22Rv1 (cell line): Measurements from ENCODE around the gene ANKRD34B.
"Not testable (repeated sequence)": the region's sequence is repeated elsewhere in the genome, so short reads cannot be mapped to it uniquely, and the experiment has no call there.

ENCODE experiments used
- CTCF ChIP-seq: fragments of 450-650 bp; IDR thresholded peaks from 2 replicates; pipeline ENCODE4 v1.5.1; 2017; ENCODE audit warnings: mild to moderate bottlenecking
- ZFX ChIP-seq: fragments of 450-650 bp; IDR thresholded peaks from 2 replicates; pipeline ENCODE4 v1.6.1; 2017; ENCODE audit warnings: antibody characterized with exemption, borderline replicate concordance

GRCh38 chr5:80580291-80580690, 10.2 kb upstream of the ANKRD34B start:
- not testable (repeated sequence) for TF ChIP-seq CTCF, ZFX
